Endothelial cell of umbilical vein (primary cell): ENCODE data around the gene S100A1.

ENCODE experiments used
- CTCF ChIP-seq, 2 donors: IDR thresholded peaks; 1 replicate in 1 of 2; 2 replicates in 1 of 2; pipeline ENCODE4 v1.5.1; 2011; ENCODE audit warnings: low read length in 2 of 2, mild to moderate bottlenecking in 2 of 2, moderate library complexity in 2 of 2, control low read depth in 1 of 2, inconsistent platforms in 1 of 2, low read depth in 1 of 2; ENCODE audit not compliant: insufficient read depth in 1 of 2; ENCODE audit errors: extremely low read depth in 1 of 2
- EZH2 ChIP-seq: IDR thresholded peaks from 2 replicates; pipeline ENCODE4 v1.6.1; 2012; ENCODE audit warnings: borderline replicate concordance, low read depth, mild to moderate bottlenecking, moderate library complexity, low read length, inconsistent platforms; ENCODE audit not compliant: severe bottlenecking
- GATA2 ChIP-seq: IDR thresholded peaks from 2 replicates; pipeline ENCODE4 v1.7.0; 2011; ENCODE audit warnings: low read depth, mild to moderate bottlenecking, moderate library complexity, mixed read lengths, low read length; ENCODE audit not compliant: insufficient read length, insufficient read depth
- MAX ChIP-seq: IDR thresholded peaks from 2 replicates; pipeline ENCODE4 v1.6.1; 2011; ENCODE audit not compliant: insufficient read depth, insufficient read length
- MYC ChIP-seq: IDR thresholded peaks from one replicate; pipeline ENCODE4 v1.6.1; 2011; ENCODE audit warnings: mild to moderate bottlenecking, low read depth, low read length
- POLR2A ChIP-seq: IDR thresholded peaks from 2 replicates; pipeline ENCODE4 v1.6.1; 2012; ENCODE audit warnings: low read depth, mild to moderate bottlenecking, control low read depth, low read length
- POLR2AphosphoS5 ChIP-seq: IDR thresholded peaks from 2 replicates; pipeline ENCODE4 v1.6.1; 2012; ENCODE audit warnings: low read depth, mild to moderate bottlenecking, control low read depth, low read length, moderate library complexity; ENCODE audit not compliant: insufficient read depth

GRCh38 chr1:153614189-153614900 lies 13.9 kb upstream of the S100A1 start:
- TF ChIP-seq CTCF (IDR thresholded peaks at IDR 0.05; ENCODE audit: extremely low read depth in 1 of 2, insufficient read depth in 1 of 2, low read depth in 1 of 2, low read length in 2 of 2) (no peak), POLR2A (no peak), EZH2 (no peak), MYC (no peak), GATA2 (no peak), POLR2AphosphoS5 (no peak), MAX (no peak)
